GM12874 (cell line): ENCODE results near the gene CCDC137.

Experiments
- CTCF ChIP-seq: IDR thresholded peaks from 2 replicates; pipeline ENCODE4 v1.5.1; 2011; ENCODE audit warnings: low read depth, mild to moderate bottlenecking, control low read depth, low read length, moderate library complexity; ENCODE audit not compliant: insufficient read depth

CCDC137 gene

GRCh38 chr17:81700353-81701287, 34.1 kb downstream of the CCDC137 start:
- TF ChIP-seq CTCF, result no peak

GRCh38 chr17:81701288-81702071, 34.9 kb downstream of the CCDC137 start:
- no peak for TF ChIP-seq CTCF

DNA sequence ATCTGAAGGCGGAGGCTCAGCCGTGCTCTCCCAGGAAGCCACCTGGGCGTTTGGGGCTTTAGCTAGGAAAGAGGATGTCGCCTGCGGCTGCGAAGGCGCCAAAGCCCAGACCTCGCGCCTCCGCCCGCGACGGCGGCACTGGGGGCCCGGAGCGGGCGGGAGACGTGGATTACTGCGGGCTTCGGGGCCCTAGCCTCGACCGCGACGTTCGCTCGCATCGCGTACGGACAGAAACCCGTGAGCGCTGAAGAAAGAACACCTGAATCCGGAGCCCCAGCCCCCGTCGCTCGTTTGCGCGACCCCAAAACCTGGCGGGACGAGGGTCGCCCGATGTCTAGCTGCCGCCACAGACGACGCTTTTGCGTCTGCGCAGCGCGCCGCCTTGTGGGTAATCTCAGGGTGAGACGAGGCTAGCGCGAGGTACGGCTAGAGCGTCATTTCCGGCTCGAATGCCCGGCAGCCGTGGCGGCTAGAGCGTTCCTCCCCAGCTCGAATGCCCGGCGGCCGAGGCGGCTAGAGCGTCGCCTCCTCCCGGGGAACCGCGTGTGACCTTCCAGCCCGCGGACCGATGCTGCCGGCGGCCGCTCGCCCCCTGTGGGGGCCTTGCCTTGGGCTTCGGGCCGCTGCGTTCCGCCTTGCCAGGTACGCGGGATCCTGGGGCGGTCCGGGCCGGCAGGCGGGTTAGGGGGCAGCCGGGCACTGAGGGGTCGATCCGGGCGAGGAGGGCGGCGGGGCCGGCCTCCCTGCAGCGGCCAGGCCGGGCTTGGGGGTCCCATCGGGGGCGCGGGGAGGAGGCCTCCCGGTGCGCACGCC, 36.6 kb downstream of the CCDC137 start, which contains the start of gene MRPL12:
MRPL12 (plus strand) TSS at position 434 of the 813 bp plus-strand sequence; CDS start at position 569, 135 bp downstream.
- TF ChIP-seq CTCF, result 0 out of 2 replicates have a peak, but pooled peaks have one; percentile 13

GRCh38 chr17:81703747-81704654, 37.5 kb downstream of the CCDC137 start:
- TF ChIP-seq CTCF, result no peak

- TF ChIP-seq CTCF, result no peak
Observed at GRCh38 chr17:81705518-81706231, 39.1 kb downstream of the CCDC137 start.

DNA sequence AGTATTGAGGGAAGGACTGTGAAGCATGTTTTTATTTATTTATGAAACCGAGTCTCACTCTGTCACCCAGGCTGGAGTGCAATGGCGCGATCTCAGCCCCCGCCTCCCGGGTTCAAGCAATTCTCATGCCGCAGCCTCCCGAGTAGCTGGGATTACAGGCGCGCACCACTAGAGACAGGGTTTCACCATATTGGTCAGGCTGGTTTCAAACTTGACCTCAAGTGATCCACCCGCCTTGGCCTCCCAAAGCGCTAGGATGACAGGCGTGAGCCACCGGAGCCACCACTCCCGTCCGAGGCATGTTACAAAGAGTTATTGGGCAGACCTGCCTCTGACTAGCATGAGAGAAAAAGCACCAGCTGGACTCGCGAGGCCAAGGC, 39.7 kb downstream of the CCDC137 start:
- no peak for TF ChIP-seq CTCF
